Prostate gland (tissue), 2 donors: ENCODE measurements around the gene BEST4. TPM values are rescaled to one million over a fixed set of nuclear protein-coding genes. Genes with fewer than 3 reads are reported as not detected.

ENCODE experiments used
- DNase-seq: peaks from one replicate; pipeline ENCODE4 v3.0.0-alpha.2; 2019; ENCODE audit warnings: low spot score
- H3K27ac ChIP-seq, 2 donors: fragments of 200-600 bp; sonication (generic); 2 replicates each; pipeline ENCODE4 v1.5.1; 2017 to 2019
- H3K27me3 ChIP-seq: fragments of 200-600 bp; sonication (generic); replicated peaks from 2 replicates; pipeline ENCODE4 v1.5.1; 2019; ENCODE audit not compliant: insufficient read depth
- H3K36me3 ChIP-seq, 2 donors: fragments of 200-600 bp; sonication (generic); 1 replicate in 1 of 2; 2 replicates in 1 of 2; pipeline versions ENCODE4 v1.5.1 to v1.8.1; 2017 to 2019
- H3K4me1 ChIP-seq: fragments of 200-600 bp; sonication (generic); replicated peaks from 2 replicates; pipeline ENCODE4 v1.5.1; 2019
- H3K4me3 ChIP-seq, 2 donors: fragments of 200-600 bp; sonication (generic); 2 replicates each; pipeline ENCODE4 v1.5.1; 2017 to 2019
- H3K9me3 ChIP-seq: fragments of 200-600 bp; sonication (generic); 2 replicates; pipeline ENCODE4 v1.5.1; 2017
- POLR2A ChIP-seq: fragments of 450-650 bp; IDR thresholded peaks from one replicate; pipeline ENCODE4 v1.6.1; 2016; ENCODE audit warnings: antibody characterized with exemption, mild to moderate bottlenecking
- POLR2AphosphoS5 ChIP-seq: sonication (generic); formaldehyde crosslinking; IDR thresholded peaks from one replicate; pipeline ENCODE4 v1.6.1; 2017; ENCODE audit warnings: antibody characterized with exemption
- WGBS: methylation state at CpG from one replicate; pipeline ENCODE4 v1.1.5; 2018; 5-methylcytosine and 5-hydroxymethylcytosine counted together
- intact Hi-C: fragments of 100-400 bp; cut with DNase I; formaldehyde crosslinking; loops from one replicate; pipeline ENCODE4 v1.14.2; 2022
- total RNA-seq, 2 donors: library from RNA; depleted of rRNA; stranded (reverse); fragments of >200 nt; gene quantifications; one replicate each; pipeline ENCODE4 v1.1.0, GENCODE V29; 2016
- TF ChIP-seq, protein P1 (sequence below), 4 experiments: fragments of 200-600 bp in 2 of 4; fragments of 450-650 bp in 2 of 4; sonication (generic) in 2 of 4; IDR thresholded peaks; 1 replicate in 3 of 4; 2 replicates in 1 of 4; pipeline ENCODE4 v1.5.1; 2016 to 2019; ENCODE audit warnings: antibody characterized with exemption in 4 of 4, mild to moderate bottlenecking in 2 of 4, moderate library complexity in 2 of 4

The BEST4 gene
- total RNA-seq, 2 donors from 2014 or later, result not detected

DNA sequence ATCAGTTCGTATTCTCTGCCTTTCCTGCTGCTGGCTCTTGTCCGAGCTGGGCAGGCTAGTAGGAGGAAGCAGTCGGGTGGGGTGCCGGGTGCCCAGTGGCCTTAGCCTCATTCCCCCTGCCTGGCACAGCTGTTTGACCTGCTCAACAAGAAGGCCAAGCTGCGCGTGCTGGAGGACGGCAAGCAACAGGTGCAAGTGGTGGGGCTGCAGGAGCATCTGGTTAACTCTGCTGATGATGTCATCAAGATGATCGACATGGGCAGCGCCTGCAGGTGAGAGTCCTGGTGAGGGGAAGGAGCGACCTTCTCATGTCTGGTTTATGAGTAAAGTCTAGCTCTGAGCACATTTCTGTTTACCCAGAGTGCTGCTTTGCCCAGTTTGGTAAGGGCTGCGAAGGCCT is 28.9 kb downstream of the BEST4 start:
- Histone ChIP-seq H3K9me3 (no peaks in the 10 kb centered on the region), H3K4me1 (no peaks in the 10 kb centered on the region), H3K27me3 (no peaks in the 10 kb centered on the region), H3K4me3 (no peak overlapping the region), H3K27ac (no peak overlapping the region), H3K36me3 (no peaks in the 10 kb centered on the region)
- TF ChIP-seq, protein P1, sequence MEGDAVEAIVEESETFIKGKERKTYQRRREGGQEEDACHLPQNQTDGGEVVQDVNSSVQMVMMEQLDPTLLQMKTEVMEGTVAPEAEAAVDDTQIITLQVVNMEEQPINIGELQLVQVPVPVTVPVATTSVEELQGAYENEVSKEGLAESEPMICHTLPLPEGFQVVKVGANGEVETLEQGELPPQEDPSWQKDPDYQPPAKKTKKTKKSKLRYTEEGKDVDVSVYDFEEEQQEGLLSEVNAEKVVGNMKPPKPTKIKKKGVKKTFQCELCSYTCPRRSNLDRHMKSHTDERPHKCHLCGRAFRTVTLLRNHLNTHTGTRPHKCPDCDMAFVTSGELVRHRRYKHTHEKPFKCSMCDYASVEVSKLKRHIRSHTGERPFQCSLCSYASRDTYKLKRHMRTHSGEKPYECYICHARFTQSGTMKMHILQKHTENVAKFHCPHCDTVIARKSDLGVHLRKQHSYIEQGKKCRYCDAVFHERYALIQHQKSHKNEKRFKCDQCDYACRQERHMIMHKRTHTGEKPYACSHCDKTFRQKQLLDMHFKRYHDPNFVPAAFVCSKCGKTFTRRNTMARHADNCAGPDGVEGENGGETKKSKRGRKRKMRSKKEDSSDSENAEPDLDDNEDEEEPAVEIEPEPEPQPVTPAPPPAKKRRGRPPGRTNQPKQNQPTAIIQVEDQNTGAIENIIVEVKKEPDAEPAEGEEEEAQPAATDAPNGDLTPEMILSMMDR (IDR thresholded peaks at IDR 0.05), result no peak
- TF ChIP-seq POLR2AphosphoS5, result no peak
- no peak for TF ChIP-seq POLR2A
- 91% methylated on average over 11 of the region's 11 CpGs for WGBS
- DNase-seq, result no peak
- intact Hi-C loops, result no loop called here

DNA sequence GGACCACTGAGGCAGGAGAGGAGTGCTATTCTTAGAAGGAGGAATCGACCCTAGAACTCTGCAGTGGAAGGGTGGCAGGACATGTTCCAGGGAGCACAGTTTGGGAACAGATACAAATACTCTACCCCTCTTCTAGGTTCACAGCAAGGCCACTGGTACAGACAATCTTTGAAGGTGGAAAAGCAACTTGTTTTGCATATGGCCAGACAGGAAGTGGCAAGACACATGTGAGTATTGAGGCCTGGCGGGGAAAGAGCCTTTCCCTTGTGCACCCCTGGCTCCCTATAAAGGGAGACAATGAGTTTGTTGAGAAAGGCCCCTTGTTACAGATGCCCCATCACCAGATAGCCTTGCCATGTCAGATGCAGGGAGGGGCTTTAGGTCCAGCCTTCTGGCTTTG is 30.6 kb downstream of the BEST4 start:
- TF ChIP-seq POLR2AphosphoS5 (no peak), POLR2A (no peak)
- TF ChIP-seq, protein P1 (IDR thresholded peaks at IDR 0.05), result no peak
- 96% methylated on average over 2 of the region's 2 CpGs for WGBS
- Histone ChIP-seq H3K27ac (no peak overlapping the region), H3K4me1 (no peaks in the 10 kb centered on the region), H3K4me3 (no peak overlapping the region), H3K27me3 (no peaks in the 10 kb centered on the region), H3K36me3 (no peaks in the 10 kb centered on the region), H3K9me3 (no peaks in the 10 kb centered on the region)
- intact Hi-C loops, result no loop called here
- no peak for DNase-seq

DNA sequence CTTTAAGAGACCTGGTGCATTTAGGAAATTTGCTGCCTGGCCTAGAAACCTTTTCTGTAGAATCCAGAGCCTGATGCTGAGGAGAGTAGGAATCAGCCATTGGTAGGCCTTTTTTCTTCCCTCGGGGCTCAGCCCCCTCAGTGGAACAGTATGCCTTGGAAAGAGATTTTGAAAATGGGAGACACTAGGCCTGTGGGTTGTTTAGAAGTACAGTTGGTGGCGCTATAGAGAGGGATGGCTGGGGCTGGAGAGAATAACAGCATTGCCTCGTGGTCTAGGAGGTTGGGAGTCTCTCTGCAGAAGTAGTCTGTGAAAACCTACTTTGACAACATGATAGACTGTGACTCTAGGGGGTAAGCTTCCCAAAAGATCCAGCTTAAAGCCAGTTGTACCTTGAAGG is 40.1 kb downstream of the BEST4 start:
- no peak overlapping the region for H3K4me3 ChIP-seq
- no peak for TF ChIP-seq POLR2A
- TF ChIP-seq POLR2AphosphoS5, result no peak
- TF ChIP-seq, protein P1 (IDR thresholded peaks at IDR 0.05), result no peak
- no peak for DNase-seq
- intact Hi-C loops, result no loop called here
- 96% methylated on average over 3 of the region's 3 CpGs for WGBS
- no peaks in the 10 kb centered on the region for H3K9me3 ChIP-seq
- H3K36me3 ChIP-seq, result no peaks in the 10 kb centered on the region
- H3K27ac ChIP-seq, result no peak overlapping the region
- no peaks in the 10 kb centered on the region for H3K27me3 ChIP-seq
- no peaks in the 10 kb centered on the region for H3K4me1 ChIP-seq

DNA sequence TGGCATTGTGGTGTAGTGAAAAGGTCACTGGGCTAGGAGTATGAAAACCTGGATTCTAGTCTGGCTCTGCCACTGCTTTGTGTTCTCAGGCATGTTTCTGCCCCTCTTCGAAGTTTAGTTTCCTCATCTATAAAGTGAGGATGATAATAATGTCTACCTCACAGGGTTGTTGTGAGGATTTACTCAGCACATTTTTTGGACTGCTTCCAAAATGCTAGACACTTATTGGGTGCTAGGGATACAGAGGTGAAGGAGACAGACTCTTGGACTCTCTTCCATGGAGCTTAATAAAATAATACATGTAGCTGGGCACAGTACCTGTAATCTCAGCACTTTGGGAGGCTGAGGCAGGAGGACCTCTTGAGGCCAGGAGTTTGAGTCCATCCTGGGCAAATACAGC is 44.8 kb downstream of the BEST4 start:
- intact Hi-C loops, result no loop called here
- TF ChIP-seq POLR2AphosphoS5 (no peak), POLR2A (no peak)
- TF ChIP-seq, protein P1 (IDR thresholded peaks at IDR 0.05), result no peak

DNA sequence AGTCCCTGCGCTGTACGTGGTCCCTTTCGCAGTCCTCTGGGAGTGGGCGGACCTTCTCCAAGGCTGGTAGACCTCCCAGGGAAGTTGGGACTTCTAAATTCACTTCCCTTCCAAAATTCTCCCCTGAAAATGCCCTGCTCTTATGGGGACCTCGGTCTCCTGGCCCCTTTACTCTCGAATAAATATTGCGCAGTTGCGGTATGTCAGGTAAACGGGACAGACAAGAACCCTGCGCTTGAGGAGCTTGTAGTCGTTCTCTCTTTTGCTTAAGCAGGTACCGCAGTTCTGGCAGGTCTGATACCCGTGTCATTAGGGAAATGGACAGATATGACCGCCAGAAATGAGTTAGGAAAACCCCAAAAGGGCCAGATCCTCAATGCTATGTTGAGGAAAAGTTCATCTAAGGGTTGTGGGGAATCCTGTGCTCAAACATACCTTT is 47.8 kb downstream of the BEST4 start:
- Histone ChIP-seq H3K36me3 (no peaks in the 10 kb centered on the region), H3K4me1 (no peaks in the 10 kb centered on the region), H3K4me3 (peak overlapping the region; percentile 41 to 43), H3K9me3 (no peaks in the 10 kb centered on the region), H3K27ac (no peak overlapping the region), H3K27me3 (no peaks in the 10 kb centered on the region)
- DNase-seq, result no peak
- 1% methylated on average over 14 of the region's 14 CpGs for WGBS
- intact Hi-C loops, result no loop called here
- TF ChIP-seq POLR2A, result no peak
- TF ChIP-seq, protein P1 (IDR thresholded peaks at IDR 0.05), result no peak
- TF ChIP-seq POLR2AphosphoS5, result no peak

More for the DNA sequence above, 44.8 kb downstream of the BEST4 start:
- Histone ChIP-seq H3K4me3 (no peak overlapping the region), H3K36me3 (no peaks in the 10 kb centered on the region), H3K27me3 (no peaks in the 10 kb centered on the region), H3K9me3 (no peaks in the 10 kb centered on the region), H3K4me1 (no peaks in the 10 kb centered on the region), H3K27ac (no peak overlapping the region)
- WGBS, result 81% methylated on average over 1 of the region's 1 CpG
- no peak for DNase-seq
